Stimulated activated CD8-positive, alpha-beta memory T cell treated with anti-CD3 and anti-CD28 coated beads, Interleukin-7, amount 100 ng/mL, for 24 hours (primary cell): ENCODE data around the gene CFH.
"Not testable (repeated sequence)": the region's sequence is repeated elsewhere in the genome, so short reads cannot be mapped to it uniquely, and the experiment has no call there.

Experiments
- DNase-seq: peaks from one replicate; pipeline ENCODE4 v3.0.0-alpha.2; 2020; ENCODE audit warnings: low read depth

The CFH gene

GRCh38 chr1:196651637-196652215 is at the start of gene CFH:
Gene CFH, plus strand, starts transcription at chr1:196652043. Its CDS starts 75 bp downstream, at chr1:196652118.
- DNase-seq, result no peak

GRCh38 chr1:196603651-196604050 is 48.2 kb upstream of the CFH start:
- no peak for DNase-seq

- no peak for DNase-seq
These were observed 43.9 kb upstream of the CFH start for GRCh38 chr1:196607981-196608380.

- DNase-seq, result no peak
These were observed 43.2 kb upstream of the CFH start, which contains the start of gene KCNT2 for GRCh38 chr1:196608390-196609369. Gene KCNT2, minus strand, starts transcription at chr1:196608440. Its CDS starts 131 bp downstream, at chr1:196608309.

- DNase-seq, result no peak
These were observed 42.5 kb upstream of the CFH start for GRCh38 chr1:196609370-196609737.

- DNase-seq, result no peak
These were observed 40.0 kb upstream of the CFH start for GRCh38 chr1:196611873-196612272.

GRCh38 chr1:196619721-196620120 is 32.1 kb upstream of the CFH start:
- no peak for DNase-seq

- no peak for DNase-seq
These were observed 28.8 kb upstream of the CFH start for GRCh38 chr1:196623079-196623478.

- no peak for DNase-seq
These were observed 23.0 kb upstream of the CFH start for GRCh38 chr1:196628838-196629237.

GRCh38 chr1:196637606-196638005 is 14.2 kb upstream of the CFH start:
- no peak for DNase-seq

GRCh38 chr1:196638466-196638865 is 13.4 kb upstream of the CFH start:
- DNase-seq, result no peak

GRCh38 chr1:196639291-196639690 is 12.6 kb upstream of the CFH start:
- DNase-seq, result not testable (repeated sequence)

- DNase-seq, result no peak
These were observed 10.9 kb upstream of the CFH start for GRCh38 chr1:196640976-196641375.

- DNase-seq, result no peak
These were observed 1.9 kb upstream of the CFH start for GRCh38 chr1:196649990-196650389.

- no peak for DNase-seq
These were observed 1.4 kb upstream of the CFH start for GRCh38 chr1:196650403-196650802.

GRCh38 chr1:196651079-196651478 is 764 bp upstream of the CFH start:
- DNase-seq, result no peak

- no peak for DNase-seq
These were observed 2.4 kb downstream of the CFH start for GRCh38 chr1:196654271-196654670.

- no peak for DNase-seq
These were observed 3.2 kb downstream of the CFH start for GRCh38 chr1:196655071-196655470.

GRCh38 chr1:196655494-196655893 is 3.7 kb downstream of the CFH start:
- DNase-seq, result no peak

GRCh38 chr1:196659471-196659870 is 7.6 kb downstream of the CFH start:
- no peak for DNase-seq

- DNase-seq, result no peak
These were observed 8.4 kb downstream of the CFH start for GRCh38 chr1:196660272-196660671.

- no peak for DNase-seq
These were observed 9.0 kb downstream of the CFH start for GRCh38 chr1:196660852-196661251.

GRCh38 chr1:196661345-196661744 is 9.5 kb downstream of the CFH start:
- DNase-seq, result no peak
